Natural killer cell treated with Interleukin-12 subunit alpha and Interleukin-12 subunit beta and Interleukin-15 and Interleukin-18, amount 100 ng/mL, for 72 hours (primary cell): ENCODE data around the gene MYO7A. TPM values are rescaled to one million over a fixed set of nuclear protein-coding genes. Genes with fewer than 3 reads are reported as not detected.

Experiments used
- ATAC-seq, 2 donors: fragments of 150-1000 bp; cut with Tn5 transposase in 1 of 2; sonication (Bioruptor Pico), chemical (Tn5 transposase) in 1 of 2; 2 replicates each; pipeline ENCODE4 v1.10.0; 2021
- DNase-seq: peaks from one replicate; pipeline ENCODE4 v3.0.0; 2022; ENCODE audit warnings: low spot score
- H3K27ac Mint-ChIP-seq, 2 donors: 1 replicate in 1 of 2; 2 replicates in 1 of 2; pipeline ENCODE4 v1.8.0; 2022; ENCODE audit warnings: mixed read lengths in 2 of 2, mild to moderate bottlenecking in 1 of 2, moderate library complexity in 1 of 2
- H3K27me3 Mint-ChIP-seq, 2 donors: 1 replicate in 1 of 2; 2 replicates in 1 of 2; pipeline ENCODE4 v1.8.0; 2022; ENCODE audit warnings: mixed read lengths in 2 of 2
- H3K36me3 Mint-ChIP-seq: one replicate; pipeline ENCODE4 v1.8.0; 2022; ENCODE audit warnings: mixed read lengths
- H3K4me1 Mint-ChIP-seq, 2 donors: 1 replicate in 1 of 2; 2 replicates in 1 of 2; pipeline ENCODE4 v1.8.0; 2022; ENCODE audit warnings: low read depth in 2 of 2, mixed read lengths in 2 of 2, mild to moderate bottlenecking in 1 of 2
- H3K4me3 Mint-ChIP-seq: one replicate; pipeline ENCODE4 v1.8.0; 2022; ENCODE audit warnings: mixed read lengths
- H3K9me3 Mint-ChIP-seq: 2 replicates; pipeline ENCODE4 v1.8.0; 2022; ENCODE audit warnings: mixed read lengths
- total RNA-seq, 2 donors: library from RNA; stranded (reverse); gene quantifications; one replicate each; pipeline ENCODE4 v1.2.3, GENCODE V29; 2022

The MYO7A gene
- total RNA-seq, 2 donors from 2014 or later: 0.05 TPM; not detected in 1

DNA sequence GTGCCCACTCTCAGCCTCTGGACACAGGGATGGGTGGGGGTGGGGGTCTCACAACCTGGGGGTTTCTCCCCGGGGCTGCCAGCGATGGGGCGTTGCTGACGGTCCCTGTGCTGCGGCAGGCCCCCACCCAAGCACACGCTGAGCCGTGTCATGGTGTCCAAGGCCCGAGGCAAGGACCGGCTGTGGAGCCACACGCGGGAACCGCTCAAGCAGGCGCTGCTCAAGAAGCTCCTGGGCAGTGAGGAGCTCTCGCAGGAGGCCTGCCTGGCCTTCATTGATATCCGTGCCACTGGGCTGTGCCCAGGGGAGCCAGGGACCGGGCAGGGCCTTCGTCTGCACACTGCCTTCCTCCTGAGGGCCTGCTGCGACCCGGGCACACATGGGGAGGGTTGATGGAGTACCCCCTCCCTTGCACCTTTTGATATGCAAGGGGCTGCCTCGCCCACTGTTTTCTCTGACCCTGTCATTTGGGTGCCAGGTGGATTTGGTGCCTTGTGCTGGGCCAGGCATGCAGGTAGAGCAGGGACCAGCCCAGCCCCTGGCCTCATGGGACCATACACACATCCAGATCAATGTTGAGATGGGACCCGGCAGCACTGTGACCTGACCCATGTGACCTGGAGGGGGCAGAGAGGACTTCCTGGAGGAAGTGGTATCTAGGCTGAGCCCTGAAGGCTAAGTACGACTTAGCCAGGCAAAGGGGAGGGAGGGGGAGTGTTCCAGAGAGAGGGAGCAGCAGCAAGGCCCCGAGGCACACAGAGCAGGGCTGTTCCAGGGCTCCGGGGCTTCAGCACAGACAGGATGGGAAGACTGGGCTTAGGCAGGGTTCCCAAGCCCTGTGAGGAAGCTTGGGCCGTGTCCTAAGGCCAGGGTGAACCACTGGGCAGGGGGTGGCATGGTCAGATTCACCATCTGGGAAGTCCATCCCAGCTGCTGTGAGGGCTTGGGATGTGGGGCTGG is 75.2 kb downstream of the MYO7A start:
- Mint-ChIP-seq H3K27ac (no peak overlapping the region), H3K4me3 (no peak overlapping the region), H3K9me3 (no peaks in the 10 kb centered on the region), H3K4me1 (peaks cover 0 to 5% of the 10 kb centered on the region in 2 donors), H3K36me3 (no peaks in the 10 kb centered on the region), H3K27me3 (no peaks in the 10 kb centered on the region)
- DNase-seq (peak; percentile 18), ATAC-seq (no peak)

DNA sequence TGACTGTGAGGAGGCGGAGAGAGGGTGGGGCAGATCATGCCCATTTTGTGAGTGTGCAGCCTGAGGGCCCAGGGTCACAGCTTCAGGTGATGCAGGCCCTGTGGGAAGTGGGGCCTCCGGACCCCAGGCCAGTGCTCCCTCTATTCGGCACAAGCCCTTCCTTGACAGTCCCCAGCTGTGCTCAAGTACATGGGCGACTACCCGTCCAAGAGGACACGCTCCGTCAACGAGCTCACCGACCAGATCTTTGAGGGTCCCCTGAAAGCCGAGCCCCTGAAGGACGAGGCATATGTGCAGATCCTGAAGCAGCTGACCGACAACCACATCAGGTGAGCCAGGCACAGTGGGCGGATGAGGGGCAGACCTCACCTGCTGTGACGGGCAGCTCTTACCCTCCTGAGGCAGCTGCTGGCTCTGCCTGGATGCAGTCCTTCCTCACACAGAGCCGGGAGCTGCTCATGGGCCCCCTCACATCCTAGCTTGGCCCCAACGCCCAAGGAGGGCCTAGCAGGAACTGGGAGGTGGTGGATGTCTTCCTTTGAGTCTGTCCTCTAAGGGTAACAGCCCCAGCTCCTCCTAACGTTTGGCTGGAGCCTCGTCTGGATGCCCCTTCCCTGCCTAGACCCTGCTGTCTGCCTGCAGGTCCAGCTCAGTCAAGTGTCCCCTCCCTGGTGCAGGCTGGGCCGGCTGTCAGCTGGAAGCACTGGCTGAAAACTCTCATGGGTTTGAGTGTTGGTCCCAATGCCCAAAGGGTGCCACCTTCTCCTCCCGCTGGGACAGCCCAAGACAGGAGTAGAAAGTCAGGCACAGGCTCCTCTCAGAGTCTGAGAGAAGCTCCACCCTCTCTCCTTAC is 76.1 kb downstream of the MYO7A start:
- Mint-ChIP-seq H3K4me1 (peaks cover 0 to 5% of the 10 kb centered on the region in 2 donors), H3K36me3 (no peaks in the 10 kb centered on the region), H3K9me3 (no peaks in the 10 kb centered on the region), H3K27me3 (no peaks in the 10 kb centered on the region), H3K27ac (no peak overlapping the region), H3K4me3 (no peak overlapping the region)
- DNase-seq: peak; percentile 56
- no peak for ATAC-seq

- Mint-ChIP-seq H3K27me3 (no peaks in the 10 kb centered on the region), H3K36me3 (no peaks in the 10 kb centered on the region), H3K4me1 (peaks cover 0 to 5% of the 10 kb centered on the region in 2 donors), H3K4me3 (no peak overlapping the region), H3K27ac (no peak overlapping the region), H3K9me3 (no peaks in the 10 kb centered on the region)
- no peak for ATAC-seq
- DNase-seq: peak; percentile 51
Measured at GRCh38 chr11:77204754-77205466, 76.9 kb downstream of the MYO7A start.

DNA sequence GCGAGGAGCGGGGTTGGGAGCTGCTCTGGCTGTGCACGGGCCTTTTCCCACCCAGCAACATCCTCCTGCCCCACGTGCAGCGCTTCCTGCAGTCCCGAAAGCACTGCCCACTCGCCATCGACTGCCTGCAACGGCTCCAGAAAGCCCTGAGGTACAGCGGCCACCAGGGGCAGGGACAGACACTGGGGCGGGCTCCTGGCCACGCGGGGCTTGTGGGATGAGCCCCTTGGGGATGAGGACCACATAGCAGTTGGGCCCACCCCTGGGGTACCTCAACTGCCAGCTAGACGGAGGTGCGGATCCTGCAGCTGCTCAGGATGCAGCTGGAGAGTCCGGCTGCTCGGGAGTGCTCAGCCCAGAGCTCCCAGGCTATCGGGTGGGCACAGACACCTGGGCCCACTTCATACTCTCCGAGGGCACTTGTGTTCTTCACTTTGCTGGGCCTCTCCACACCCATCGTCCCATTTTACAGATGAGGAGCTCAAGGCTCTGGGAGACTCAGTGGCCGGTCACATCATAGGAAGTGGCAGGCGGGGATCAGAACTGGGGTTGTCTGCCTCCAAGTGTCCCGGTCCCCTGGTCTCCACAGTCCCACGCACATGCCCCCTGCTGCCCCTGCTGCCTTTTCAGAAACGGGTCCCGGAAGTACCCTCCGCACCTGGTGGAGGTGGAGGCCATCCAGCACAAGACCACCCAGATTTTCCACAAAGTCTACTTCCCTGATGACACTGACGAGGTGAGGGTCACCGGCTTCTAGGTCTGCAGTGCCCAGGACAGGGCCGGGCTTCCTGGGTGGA is 77.6 kb downstream of the MYO7A start:
- ATAC-seq (no peak), DNase-seq (peak; percentile 49)
- Mint-ChIP-seq H3K4me3 (no peak overlapping the region), H3K36me3 (no peaks in the 10 kb centered on the region), H3K27ac (no peak overlapping the region), H3K27me3 (no peaks in the 10 kb centered on the region), H3K4me1 (peaks cover 0 to 5% of the 10 kb centered on the region in 2 donors), H3K9me3 (no peaks in the 10 kb centered on the region)

- H3K36me3 Mint-ChIP-seq: no peaks in the 10 kb centered on the region
- no peak overlapping the region for H3K4me3 Mint-ChIP-seq
- no peaks in the 10 kb centered on the region for H3K9me3 Mint-ChIP-seq
- DNase-seq (peak; percentile 56), ATAC-seq (no peak)
- no peak overlapping the region for H3K27ac Mint-ChIP-seq
- H3K27me3 Mint-ChIP-seq: no peaks in the 10 kb centered on the region
- peaks cover 0 to 3% of the 10 kb centered on the region in 2 donors for H3K4me1 Mint-ChIP-seq
Measured at GRCh38 chr11:77206264-77207018, 78.4 kb downstream of the MYO7A start.

DNA sequence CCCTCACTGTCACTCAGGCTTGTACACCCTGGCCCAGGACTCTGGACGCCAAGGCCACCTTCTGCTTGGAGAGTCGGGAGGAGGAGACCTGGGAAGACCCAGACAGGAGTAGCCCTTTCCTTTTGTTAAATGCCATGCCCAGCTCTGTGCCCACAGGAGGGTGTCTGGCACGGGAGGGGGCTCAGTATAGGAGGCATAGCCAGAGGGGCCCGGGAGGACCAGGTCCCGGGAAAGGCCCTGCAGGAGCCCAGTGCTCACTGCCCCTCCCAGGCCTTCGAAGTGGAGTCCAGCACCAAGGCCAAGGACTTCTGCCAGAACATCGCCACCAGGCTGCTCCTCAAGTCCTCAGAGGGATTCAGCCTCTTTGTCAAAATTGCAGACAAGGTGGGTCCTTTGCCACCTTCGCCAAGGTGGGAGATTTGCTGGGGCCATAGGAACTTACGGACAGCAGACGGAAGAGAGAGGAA is 79.0 kb downstream of the MYO7A start:
- no peak for DNase-seq
- Mint-ChIP-seq H3K4me1 (peaks cover 0 to 3% of the 10 kb centered on the region in 2 donors), H3K27me3 (no peaks in the 10 kb centered on the region), H3K9me3 (no peaks in the 10 kb centered on the region), H3K27ac (no peak overlapping the region), H3K4me3 (no peak overlapping the region), H3K36me3 (no peaks in the 10 kb centered on the region)
- ATAC-seq: no peak

DNA sequence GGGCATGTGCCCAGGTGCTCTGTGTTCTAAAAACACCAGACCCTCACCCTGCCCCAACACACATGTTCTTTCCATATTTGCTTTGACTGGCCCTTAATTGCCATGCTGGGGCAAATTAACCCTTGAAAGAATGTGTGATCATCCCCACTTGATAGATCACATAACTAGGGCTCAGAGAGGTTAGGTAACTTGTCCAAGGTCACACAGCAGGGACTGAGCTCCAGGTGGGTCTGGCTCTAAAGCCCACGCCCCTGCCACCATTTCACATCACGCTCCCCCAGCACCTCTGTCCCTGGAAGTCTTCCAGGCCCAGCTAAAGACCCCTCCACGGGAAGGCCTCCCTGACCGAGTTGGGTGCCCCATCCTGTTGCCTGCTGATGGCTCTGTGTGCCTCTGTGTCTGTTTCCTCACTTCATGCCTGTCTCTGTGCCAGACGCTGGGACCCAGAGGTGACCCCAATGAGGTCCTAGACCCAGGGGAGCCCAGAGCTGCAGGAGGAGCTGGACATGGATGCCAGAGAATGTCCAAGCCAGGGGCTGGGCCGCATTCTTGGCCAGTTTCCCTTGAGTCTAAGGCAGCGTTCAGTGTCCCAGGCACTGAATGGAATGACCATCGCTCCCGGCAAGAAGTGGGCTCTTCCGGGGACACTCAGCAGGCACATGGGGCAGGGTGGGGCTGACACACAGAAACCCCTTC is 79.7 kb downstream of the MYO7A start:
- peaks cover 0 to 3% of the 10 kb centered on the region in 2 donors for H3K4me1 Mint-ChIP-seq
- no peak overlapping the region for H3K27ac Mint-ChIP-seq
- no peak for ATAC-seq
- DNase-seq: peak; percentile 56
- no peaks in the 10 kb centered on the region for H3K27me3 Mint-ChIP-seq
- no peaks in the 10 kb centered on the region for H3K9me3 Mint-ChIP-seq
- H3K4me3 Mint-ChIP-seq: no peak overlapping the region
- H3K36me3 Mint-ChIP-seq: no peaks in the 10 kb centered on the region

DNA sequence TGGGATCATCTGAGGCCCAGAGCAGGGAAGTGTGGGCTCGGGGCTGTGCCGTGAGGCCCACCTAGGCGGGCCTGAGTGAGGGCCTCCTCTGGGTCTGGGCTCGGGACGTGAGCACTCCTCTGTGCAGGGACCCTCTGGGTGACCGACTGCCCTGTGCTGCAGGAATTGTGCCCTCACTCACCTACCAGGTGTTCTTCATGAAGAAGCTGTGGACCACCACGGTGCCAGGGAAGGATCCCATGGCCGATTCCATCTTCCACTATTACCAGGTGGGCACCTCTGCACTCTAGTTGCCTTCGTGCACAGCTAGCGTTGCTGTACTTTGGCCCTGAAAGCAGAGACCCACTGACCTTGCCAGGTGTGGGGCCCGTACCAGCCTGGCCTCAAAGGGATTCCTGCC is 80.5 kb downstream of the MYO7A start:
- no peaks in the 10 kb centered on the region for H3K9me3 Mint-ChIP-seq
- DNase-seq (peak; percentile 51), ATAC-seq (no peak)
- H3K27me3 Mint-ChIP-seq: no peaks in the 10 kb centered on the region
- no peaks in the 10 kb centered on the region for H3K36me3 Mint-ChIP-seq
- no peaks in the 10 kb centered on the region for H3K4me1 Mint-ChIP-seq
- H3K27ac Mint-ChIP-seq: no peak overlapping the region
- no peak overlapping the region for H3K4me3 Mint-ChIP-seq

DNA sequence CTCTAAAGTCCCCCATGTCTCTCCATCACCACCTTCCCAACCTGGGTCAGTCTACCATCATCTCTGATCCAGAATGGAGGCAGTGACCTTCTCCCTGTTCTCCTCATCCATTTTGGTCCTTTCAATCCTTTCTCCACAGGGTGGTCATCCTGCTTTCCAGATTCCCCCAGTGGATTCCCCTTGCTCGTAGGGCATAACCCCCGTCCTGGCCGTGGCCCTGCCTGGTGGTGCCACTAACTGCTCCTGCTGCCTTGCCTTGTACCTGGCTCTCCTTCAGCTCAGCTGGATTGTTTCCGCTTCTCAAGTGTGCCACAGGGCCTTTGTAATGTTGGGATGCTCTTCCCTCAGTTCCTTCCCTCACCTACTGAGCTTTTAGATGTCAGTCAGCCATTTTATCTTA is 81.6 kb downstream of the MYO7A start:
- Mint-ChIP-seq H3K4me3 (no peak overlapping the region), H3K36me3 (no peaks in the 10 kb centered on the region), H3K27ac (no peak overlapping the region), H3K4me1 (no peaks in the 10 kb centered on the region), H3K9me3 (no peaks in the 10 kb centered on the region), H3K27me3 (no peaks in the 10 kb centered on the region)
- ATAC-seq (no peak), DNase-seq (no peak)

DNA sequence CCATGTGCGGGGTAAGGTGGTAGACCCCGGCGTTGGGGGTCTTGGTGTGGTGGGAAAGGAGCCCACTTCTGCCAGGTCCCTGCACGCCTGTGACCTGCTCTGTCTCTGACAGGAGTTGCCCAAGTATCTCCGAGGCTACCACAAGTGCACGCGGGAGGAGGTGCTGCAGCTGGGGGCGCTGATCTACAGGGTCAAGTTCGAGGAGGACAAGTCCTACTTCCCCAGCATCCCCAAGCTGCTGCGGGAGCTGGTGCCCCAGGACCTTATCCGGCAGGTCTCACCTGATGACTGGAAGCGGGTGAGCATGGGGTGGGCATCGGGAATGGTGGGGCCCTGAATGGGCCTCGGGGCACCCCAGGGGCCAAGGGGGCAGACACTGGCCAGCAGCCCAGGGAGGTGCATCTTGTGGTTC is 83.0 kb downstream of the MYO7A start:
- Mint-ChIP-seq H3K27ac (no peak overlapping the region), H3K9me3 (no peaks in the 10 kb centered on the region), H3K4me1 (no peaks in the 10 kb centered on the region), H3K36me3 (no peaks in the 10 kb centered on the region), H3K4me3 (no peak overlapping the region), H3K27me3 (peaks cover 0 to 2% of the 10 kb centered on the region in 2 donors)
- DNase-seq (peak; percentile 58), ATAC-seq (no peak)

DNA sequence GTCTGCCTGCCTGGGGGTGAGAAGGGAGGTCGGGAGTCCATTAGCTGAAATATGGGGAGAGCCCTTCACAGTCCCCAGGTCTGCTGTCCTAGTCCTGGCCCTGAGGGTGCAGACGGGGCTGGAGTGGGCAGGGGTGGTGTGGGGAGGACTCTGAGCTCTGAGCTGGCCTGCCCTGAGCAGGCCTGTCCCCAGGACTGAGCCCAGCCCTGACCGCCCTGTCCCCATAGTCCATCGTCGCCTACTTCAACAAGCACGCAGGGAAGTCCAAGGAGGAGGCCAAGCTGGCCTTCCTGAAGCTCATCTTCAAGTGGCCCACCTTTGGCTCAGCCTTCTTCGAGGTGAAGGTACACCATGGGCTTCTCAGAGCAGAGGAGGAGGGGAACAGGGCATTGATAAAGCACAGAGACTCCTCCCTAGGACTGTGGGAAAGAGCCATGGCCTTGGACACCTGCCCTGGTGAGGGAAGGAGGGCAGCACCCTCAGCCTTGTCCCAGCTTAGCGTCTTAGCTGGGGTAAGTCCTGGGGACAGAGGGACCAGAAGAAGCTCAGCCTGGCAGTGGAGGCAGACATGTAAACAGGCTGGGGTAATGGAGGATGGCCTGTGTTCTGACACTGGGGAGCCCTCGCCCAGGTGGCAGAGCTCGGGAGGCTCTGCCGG is 83.7 kb downstream of the MYO7A start:
- H3K27ac Mint-ChIP-seq: no peak overlapping the region
- H3K36me3 Mint-ChIP-seq: no peaks in the 10 kb centered on the region

More for the DNA sequence above, 83.7 kb downstream of the MYO7A start:
- DNase-seq: no peak
- Mint-ChIP-seq H3K27me3 (peaks cover 0 to 5% of the 10 kb centered on the region in 2 donors), H3K9me3 (no peaks in the 10 kb centered on the region), H3K4me3 (no peak overlapping the region), H3K4me1 (no peaks in the 10 kb centered on the region)
- no peak for ATAC-seq
